ENCODE measurements around the gene MYPOP. TPM values are rescaled to one million over a fixed set of nuclear protein-coding genes. Genes with fewer than 3 reads are reported as not detected.

Gene MYPOP
- total RNA-seq, 6 experiments from 2014 or later = 10.2 to 11.2 (median 10.5) TPM

- H3K36me3 Mint-ChIP-seq (ENCODE audit: low read depth) = peaks cover 54% of the 10 kb centered on the region
- H3K9me3 Mint-ChIP-seq = no peaks in the 10 kb centered on the region
- no peak for DNase-seq
- no peak overlapping the region for H3K27ac Mint-ChIP-seq
- peaks cover 15% of the 10 kb centered on the region for H3K4me1 Mint-ChIP-seq (ENCODE audit: low read depth)
- H3K27me3 Mint-ChIP-seq (ENCODE audit: insufficient read depth) = no peaks in the 10 kb centered on the region; the same call in 1 of the 2 replicates
- TF ChIP-seq CTCF (IDR thresholded peaks at IDR 0.05) = no peak
- H3K4me3 Mint-ChIP-seq = no peak overlapping the region
These were observed 54.8 kb downstream of the MYPOP start for GRCh38 chr19:45847663-45848062.

- no peak overlapping the region for H3K27ac Mint-ChIP-seq
- no peaks in the 10 kb centered on the region for H3K4me1 Mint-ChIP-seq (ENCODE audit: low read depth)
- H3K27me3 Mint-ChIP-seq (ENCODE audit: insufficient read depth) = peaks cover 2% of the 10 kb centered on the region; the same call in 1 of the 2 replicates
- no peaks in the 10 kb centered on the region for H3K9me3 Mint-ChIP-seq
- H3K36me3 Mint-ChIP-seq (ENCODE audit: low read depth) = peaks cover 63% of the 10 kb centered on the region
- H3K4me3 Mint-ChIP-seq = no peak overlapping the region
- TF ChIP-seq CTCF (IDR thresholded peaks at IDR 0.05) = no peak
- DNase-seq = no peak
These were observed 60.2 kb downstream of the MYPOP start for GRCh38 chr19:45842198-45842597.

Other genes with a start within 250 kb of the MYPOP start
- 1 to 10 TPM in 1 of 6 experiments, under 1 TPM in 5; 0.31 to 1.1 (median 0.68) TPM for gene GIPR, start 234.4 kb downstream of the MYPOP start, total RNA-seq (2021; fragmentation: NEBNext Ultra II Directional; extraction: Animal tissue kit (Norgen Biotek cat#: 25700))
- gene SNRPD2, start 210.7 kb downstream of the MYPOP start, total RNA-seq (2021; fragmentation: NEBNext Ultra II Directional; extraction: Animal tissue kit (Norgen Biotek cat#: 25700)) = 100 to 1,000 TPM; 470 to 573 (median 517) TPM
- 10 to 100 TPM; 17.6 to 31.5 (median 19.9) TPM for gene QPCTL, start 209.9 kb downstream of the MYPOP start, total RNA-seq (2021; fragmentation: NEBNext Ultra II Directional; extraction: Animal tissue kit (Norgen Biotek cat#: 25700))
- gene FBXO46, start 171.7 kb downstream of the MYPOP start, total RNA-seq (2021; fragmentation: NEBNext Ultra II Directional; extraction: Animal tissue kit (Norgen Biotek cat#: 25700)) = 10 to 100 TPM in 4 of 6 experiments, 1 to 10 TPM in 2; 8.4 to 14.5 (median 11.0) TPM
- not detected for gene MEIOSIN, start 169.2 kb downstream of the MYPOP start, total RNA-seq (2021; fragmentation: NEBNext Ultra II Directional; extraction: Animal tissue kit (Norgen Biotek cat#: 25700))
- 10 to 100 TPM; 14.0 to 15.1 (median 14.4) TPM for gene SIX5, start 133.4 kb downstream of the MYPOP start, total RNA-seq (2021; fragmentation: NEBNext Ultra II Directional; extraction: Animal tissue kit (Norgen Biotek cat#: 25700))
- 100 to 1,000 TPM in 4 of 6 experiments, 10 to 100 TPM in 2; 85.5 to 144 (median 102) TPM for gene DMPK, start 120.1 kb downstream of the MYPOP start, total RNA-seq (2021; fragmentation: NEBNext Ultra II Directional; extraction: Animal tissue kit (Norgen Biotek cat#: 25700))
- gene DMWD, start 109.8 kb downstream of the MYPOP start, total RNA-seq (2021; fragmentation: NEBNext Ultra II Directional; extraction: Animal tissue kit (Norgen Biotek cat#: 25700)) = 10 to 100 TPM; 53.4 to 63.2 (median 55.3) TPM
- gene RSPH6A, start 87.3 kb downstream of the MYPOP start, total RNA-seq (2021; fragmentation: NEBNext Ultra II Directional; extraction: Animal tissue kit (Norgen Biotek cat#: 25700)) = under 1 TPM in 1 of 6 experiments, not detected in 5; 0.07 TPM
- gene SYMPK, start 39.5 kb downstream of the MYPOP start, total RNA-seq (2021; fragmentation: NEBNext Ultra II Directional; extraction: Animal tissue kit (Norgen Biotek cat#: 25700)) = 10 to 100 TPM; 59.6 to 74.8 (median 66.0) TPM
- gene FOXA3, start 38.3 kb downstream of the MYPOP start, total RNA-seq (2021; fragmentation: NEBNext Ultra II Directional; extraction: Animal tissue kit (Norgen Biotek cat#: 25700)) = not detected
- gene IRF2BP1, start 16.5 kb downstream of the MYPOP start, total RNA-seq (2021; fragmentation: NEBNext Ultra II Directional; extraction: Animal tissue kit (Norgen Biotek cat#: 25700)) = 10 to 100 TPM; 19.3 to 25.0 (median 21.8) TPM
- not detected for gene NANOS2, start 12.2 kb upstream of the MYPOP start, total RNA-seq (2021; fragmentation: NEBNext Ultra II Directional; extraction: Animal tissue kit (Norgen Biotek cat#: 25700))
- gene NOVA2, start 71.3 kb upstream of the MYPOP start, total RNA-seq (2021; fragmentation: NEBNext Ultra II Directional; extraction: Animal tissue kit (Norgen Biotek cat#: 25700)) = under 1 TPM in 4 of 6 experiments, not detected in 2; 0.03 to 0.14 (median 0.10) TPM
- 10 to 100 TPM in 3 of 6 experiments, 1 to 10 TPM in 3; 8.6 to 13.1 (median 11.0) TPM for gene CCDC61, start 92.9 kb upstream of the MYPOP start, total RNA-seq (2021; fragmentation: NEBNext Ultra II Directional; extraction: Animal tissue kit (Norgen Biotek cat#: 25700))
- not detected for gene PGLYRP1, start 120.4 kb upstream of the MYPOP start, total RNA-seq (2021; fragmentation: NEBNext Ultra II Directional; extraction: Animal tissue kit (Norgen Biotek cat#: 25700))
- gene IGFL4, start 138.4 kb upstream of the MYPOP start, total RNA-seq (2021; fragmentation: NEBNext Ultra II Directional; extraction: Animal tissue kit (Norgen Biotek cat#: 25700)) = not detected
- gene IGFL3, start 222.1 kb upstream of the MYPOP start, total RNA-seq (2021; fragmentation: NEBNext Ultra II Directional; extraction: Animal tissue kit (Norgen Biotek cat#: 25700)) = not detected
- gene IGFL2, start 245.6 kb upstream of the MYPOP start, total RNA-seq (2021; fragmentation: NEBNext Ultra II Directional; extraction: Animal tissue kit (Norgen Biotek cat#: 25700)) = not detected